Suprapubic skin (tissue), 4 donors: ENCODE results near the gene IMMP2L.

Source experiments
- POLR2A ChIP-seq, 2 donors: fragments of 450-650 bp; IDR thresholded peaks; one replicate each; pipeline ENCODE4 v1.6.1; 2017; ENCODE audit warnings: antibody characterized with exemption in 2 of 2, mild to moderate bottlenecking in 2 of 2, moderate library complexity in 2 of 2
- POLR2AphosphoS5 ChIP-seq, 3 donors: sonication (generic); formaldehyde crosslinking; IDR thresholded peaks; one replicate each; pipeline ENCODE4 v1.6.1; 2017; ENCODE audit warnings: antibody characterized with exemption in 3 of 3
- TF ChIP-seq, protein P1 (sequence below), 2 donors: fragments of 200-600 bp in 1 of 2; fragments of 450-650 bp in 1 of 2; sonication (generic) in 1 of 2; IDR thresholded peaks; one replicate each; pipeline ENCODE4 v1.5.1; 2016 to 2019; ENCODE audit warnings: antibody characterized with exemption in 2 of 2, mild to moderate bottlenecking in 1 of 2, moderate library complexity in 1 of 2

DNA sequence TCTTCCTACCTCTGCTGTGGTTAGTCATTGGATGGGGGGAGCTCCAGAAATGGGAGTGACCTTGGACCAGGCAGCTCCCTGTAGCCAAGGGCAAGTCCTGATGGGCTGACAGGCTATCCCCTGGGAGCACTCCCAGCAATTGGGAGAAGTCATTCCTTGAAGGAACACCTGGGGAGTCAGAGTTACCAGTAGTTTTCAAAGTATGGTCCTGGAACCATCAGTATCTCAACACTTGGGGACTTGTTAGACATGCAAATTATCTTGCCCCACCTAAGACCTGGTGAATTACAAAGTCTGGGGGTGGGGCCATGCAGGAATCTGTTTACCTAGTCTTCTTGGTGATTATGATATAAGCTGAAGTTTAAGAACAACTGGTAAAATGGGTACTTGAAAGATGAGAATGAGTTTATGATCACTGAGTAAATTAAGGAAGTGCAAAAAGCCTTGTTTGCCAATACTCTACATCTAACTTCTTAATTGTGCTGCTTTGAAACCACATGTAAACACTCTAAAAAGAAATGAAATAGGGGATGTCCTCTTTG lies 758.6 kb downstream of the IMMP2L start:
- TF ChIP-seq, protein P1, sequence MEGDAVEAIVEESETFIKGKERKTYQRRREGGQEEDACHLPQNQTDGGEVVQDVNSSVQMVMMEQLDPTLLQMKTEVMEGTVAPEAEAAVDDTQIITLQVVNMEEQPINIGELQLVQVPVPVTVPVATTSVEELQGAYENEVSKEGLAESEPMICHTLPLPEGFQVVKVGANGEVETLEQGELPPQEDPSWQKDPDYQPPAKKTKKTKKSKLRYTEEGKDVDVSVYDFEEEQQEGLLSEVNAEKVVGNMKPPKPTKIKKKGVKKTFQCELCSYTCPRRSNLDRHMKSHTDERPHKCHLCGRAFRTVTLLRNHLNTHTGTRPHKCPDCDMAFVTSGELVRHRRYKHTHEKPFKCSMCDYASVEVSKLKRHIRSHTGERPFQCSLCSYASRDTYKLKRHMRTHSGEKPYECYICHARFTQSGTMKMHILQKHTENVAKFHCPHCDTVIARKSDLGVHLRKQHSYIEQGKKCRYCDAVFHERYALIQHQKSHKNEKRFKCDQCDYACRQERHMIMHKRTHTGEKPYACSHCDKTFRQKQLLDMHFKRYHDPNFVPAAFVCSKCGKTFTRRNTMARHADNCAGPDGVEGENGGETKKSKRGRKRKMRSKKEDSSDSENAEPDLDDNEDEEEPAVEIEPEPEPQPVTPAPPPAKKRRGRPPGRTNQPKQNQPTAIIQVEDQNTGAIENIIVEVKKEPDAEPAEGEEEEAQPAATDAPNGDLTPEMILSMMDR (IDR thresholded peaks at IDR 0.05) = no peak
- TF ChIP-seq POLR2A (IDR thresholded peaks at IDR 0.05) (no peak), POLR2AphosphoS5 (IDR thresholded peaks at IDR 0.05) (no peak)
